Liver (tissue), 9 donors: ENCODE data around the gene CDC20. TPM values are rescaled to one million over a fixed set of nuclear protein-coding genes. Genes with fewer than 3 reads are reported as not detected.

Source experiments
- DNase-seq: peaks from one replicate; pipeline ENCODE4 v3.0.0-alpha.2; 2017; ENCODE audit warnings: low spot score
- H3K27ac ChIP-seq, 2 donors: one replicate each; pipeline ENCODE4 v1.7.0; 2013; ENCODE audit warnings: inconsistent platforms in 2 of 2, low read length in 2 of 2, control low read depth in 1 of 2, low read depth in 1 of 2, mild to moderate bottlenecking in 1 of 2
- H3K27me3 ChIP-seq, 4 donors: one replicate each; pipeline versions ENCODE4 v1.6.1 to v1.7.0; 2013; ENCODE audit warnings: low read length in 3 of 4, inconsistent platforms in 1 of 4, mild to moderate bottlenecking in 1 of 4, moderate library complexity in 1 of 4; ENCODE audit not compliant: control insufficient read depth in 4 of 4, insufficient read depth in 4 of 4
- H3K36me3 ChIP-seq, 4 donors: one replicate each; pipeline versions ENCODE4 v1.6.1 to v1.7.0; 2013; ENCODE audit warnings: low read length in 3 of 4, mild to moderate bottlenecking in 3 of 4, low read depth in 1 of 4, moderate library complexity in 1 of 4; ENCODE audit not compliant: control insufficient read depth in 4 of 4, insufficient read depth in 3 of 4
- H3K4me1 ChIP-seq, 4 donors: one replicate each; pipeline versions ENCODE4 v1.6.1 to v1.7.0; 2013; ENCODE audit warnings: low read length in 3 of 4, mild to moderate bottlenecking in 3 of 4, moderate library complexity in 1 of 4; ENCODE audit not compliant: control insufficient read depth in 4 of 4, insufficient read depth in 4 of 4
- H3K4me3 ChIP-seq, 3 donors: one replicate each; pipeline versions ENCODE4 v1.6.1 to v1.7.0; 2013; ENCODE audit warnings: low read length in 3 of 3, control low read depth in 1 of 3, low read depth in 1 of 3, mild to moderate bottlenecking in 1 of 3
- H3K9ac ChIP-seq, 2 donors: one replicate each; pipeline ENCODE4 v1.7.0; 2013; ENCODE audit warnings: low read length in 2 of 2, mild to moderate bottlenecking in 2 of 2, moderate library complexity in 2 of 2, control low read depth in 1 of 2, low read depth in 1 of 2
- H3K9me3 ChIP-seq, 4 donors: one replicate each; pipeline versions ENCODE4 v1.6.1 to v1.7.0; 2013; ENCODE audit warnings: low read length in 3 of 4; ENCODE audit not compliant: control insufficient read depth in 4 of 4
- EGR1 ChIP-seq, 2 donors: IDR thresholded peaks; 2 replicates each; pipeline ENCODE4 v1.6.1; 2016 to 2018; ENCODE audit warnings: antibody characterized with exemption in 2 of 2, low read depth in 2 of 2
- FOXA1 ChIP-seq: IDR thresholded peaks from 2 replicates; pipeline ENCODE4 v1.6.1; 2016; ENCODE audit warnings: antibody characterized with exemption
- FOXA2 ChIP-seq: IDR thresholded peaks from 2 replicates; pipeline ENCODE4 v1.6.1; 2016; ENCODE audit warnings: antibody characterized with exemption
- GABPA ChIP-seq, 2 donors: IDR thresholded peaks in 1 of 2; conservative IDR thresholded peaks in 1 of 2; 2 replicates each; pipeline ENCODE4 v1.6.1; 2016; ENCODE audit warnings: antibody characterized with exemption in 2 of 2, mild to moderate bottlenecking in 1 of 2, moderate library complexity in 1 of 2
- HNF4A ChIP-seq, 2 donors: conservative IDR thresholded peaks; 2 replicates each; pipeline ENCODE4 v1.6.1; 2016; ENCODE audit warnings: antibody characterized with exemption in 2 of 2, mild to moderate bottlenecking in 2 of 2
- HNF4G ChIP-seq: IDR thresholded peaks from 2 replicates; pipeline ENCODE4 v1.6.1; 2016; ENCODE audit warnings: antibody characterized with exemption
- JUND ChIP-seq, 2 donors: IDR thresholded peaks; 2 replicates each; pipeline ENCODE4 v1.6.1; 2016; ENCODE audit warnings: antibody characterized with exemption in 2 of 2
- NR2F2 ChIP-seq: IDR thresholded peaks from 2 replicates; pipeline ENCODE4 v1.6.1; 2016; ENCODE audit warnings: antibody characterized with exemption
- RAD21 ChIP-seq, 2 donors: IDR thresholded peaks; 2 replicates each; pipeline ENCODE4 v1.6.1; 2016; ENCODE audit warnings: antibody characterized with exemption in 2 of 2, mild to moderate bottlenecking in 2 of 2
- RXRA ChIP-seq, 2 donors: IDR thresholded peaks; 2 replicates each; pipeline ENCODE4 v1.6.1; 2017 to 2018; ENCODE audit warnings: antibody characterized with exemption in 2 of 2, mild to moderate bottlenecking in 1 of 2
- SP1 ChIP-seq: IDR thresholded peaks from 2 replicates; pipeline ENCODE4 v1.6.1; 2018; ENCODE audit warnings: antibody characterized with exemption, mild to moderate bottlenecking
- TAF1 ChIP-seq: conservative IDR thresholded peaks from 2 replicates; pipeline ENCODE4 v1.6.1; 2016; ENCODE audit warnings: antibody characterized with exemption, mild to moderate bottlenecking
- YY1 ChIP-seq: IDR thresholded peaks from 2 replicates; pipeline ENCODE4 v1.6.1; 2016; ENCODE audit warnings: antibody characterized with exemption, mild to moderate bottlenecking
- WGBS: extraction: QIAGEN DNeasy Blood & Tissue Kit; methylation state at CpG from one replicate; pipeline ENCODE4 v1.1.7; 2013; 5-methylcytosine and 5-hydroxymethylcytosine counted together
- polyA plus RNA-seq, 2 donors: library from polyadenylated mRNA; stranded (reverse) in 1 of 2; unstranded in 1 of 2; fragments of 200-250 nt in 1 of 2; fragments of >200 nt in 1 of 2; fragmentation: Nextera tagmentation in 1 of 2; extraction: Ambion mirVana in 1 of 2; gene quantifications; one replicate each; pipeline versions ENCODE4 v1.2.1 to v1.2.3, GENCODE V29; 2013 to 2015
- total RNA-seq, 2 donors: library from RNA; depleted of rRNA; stranded (reverse); fragments of >200 nt; gene quantifications; one replicate each; pipeline ENCODE4 v1.2.3, GENCODE V29; 2014
- TF ChIP-seq, protein P1 (sequence below): IDR thresholded peaks from 2 replicates; pipeline ENCODE4 v1.6.1; 2016; ENCODE audit warnings: antibody characterized with exemption
- TF ChIP-seq, protein P2 (sequence below): IDR thresholded peaks from 2 replicates; pipeline ENCODE4 v1.6.1; 2016; ENCODE audit warnings: antibody characterized with exemption
- TF ChIP-seq, protein P3 (sequence below): fragments of 150-350 bp; IDR thresholded peaks from 2 replicates; pipeline ENCODE4 v1.5.1; 2017; ENCODE audit warnings: improper control_type of control experiment, low read depth, low read length; ENCODE audit not compliant: missing input control
- TF ChIP-seq, protein P4 (sequence below): IDR thresholded peaks from 2 replicates; pipeline ENCODE4 v1.6.1; 2016; ENCODE audit warnings: antibody characterized with exemption, mild to moderate bottlenecking
- TF ChIP-seq, protein P5 (sequence below): IDR thresholded peaks from 2 replicates; pipeline ENCODE4 v1.6.1; 2016; ENCODE audit warnings: antibody characterized with exemption
- donor health status: healthy.
- donor health status: healthy.
- donor health status: healthy.
- donor health status: healthy.
- donor health status: healthy.

CDC20 gene
- total and polyA plus RNA-seq, 4 donors: 0.25 to 73.4 (median 3.5) TPM

DNA sequence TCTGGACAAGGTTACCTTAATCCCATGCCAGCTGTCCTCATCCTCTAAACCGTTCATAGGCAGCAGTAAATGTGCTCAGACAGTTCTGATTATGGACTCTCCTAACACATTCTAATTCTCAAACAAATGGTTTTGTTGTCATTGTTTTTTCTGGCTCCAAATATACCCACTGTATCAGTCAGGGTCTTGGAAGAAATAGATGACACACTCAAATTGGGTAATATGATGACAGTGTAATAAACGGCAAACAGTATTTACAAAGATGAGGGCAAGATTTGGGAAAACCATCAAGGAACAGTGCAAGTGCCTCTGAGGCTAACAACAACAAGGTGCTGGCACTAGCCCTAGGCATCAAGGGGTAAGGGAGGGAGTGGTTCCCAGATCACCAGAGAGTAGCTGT lies 4.3 kb upstream of the CDC20 start:
- peaks cover 6 to 18% (median 13%) of the 10 kb centered on the region in 4 donors for H3K4me1 ChIP-seq
- WGBS: 89% methylated on average over 2 of the region's 2 CpGs
- H3K27me3 ChIP-seq: no peaks in the 10 kb centered on the region
- H3K27ac ChIP-seq: no peak overlapping the region
- no peak overlapping the region for H3K4me3 ChIP-seq
- no peak for DNase-seq
- no peaks in the 10 kb centered on the region for H3K36me3 ChIP-seq
- TF ChIP-seq NR2F2 (no peak), FOXA1 (no peak), YY1 (no peak), RXRA (IDR thresholded peaks at IDR 0.05) (no peak), HNF4G (no peak), SP1 (no peak), EGR1 (IDR thresholded peaks at IDR 0.05; ENCODE audit: low read depth in 2 of 2) (no peak), JUND (IDR thresholded peaks at IDR 0.05) (no peak), GABPA (IDR thresholded peaks at IDR 0.05 in 1 of 2, conservative IDR thresholded peaks at IDR 0.05 in 1 of 2) (no peak), FOXA2 (no peak), HNF4A (conservative IDR thresholded peaks at IDR 0.05) (no peak)
- TF ChIP-seq, protein P1, sequence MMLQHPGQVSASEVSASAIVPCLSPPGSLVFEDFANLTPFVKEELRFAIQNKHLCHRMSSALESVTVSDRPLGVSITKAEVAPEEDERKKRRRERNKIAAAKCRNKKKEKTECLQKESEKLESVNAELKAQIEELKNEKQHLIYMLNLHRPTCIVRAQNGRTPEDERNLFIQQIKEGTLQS: no peak
- TF ChIP-seq, protein P2, sequence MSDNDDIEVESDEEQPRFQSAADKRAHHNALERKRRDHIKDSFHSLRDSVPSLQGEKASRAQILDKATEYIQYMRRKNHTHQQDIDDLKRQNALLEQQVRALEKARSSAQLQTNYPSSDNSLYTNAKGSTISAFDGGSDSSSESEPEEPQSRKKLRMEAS: no peak
- TF ChIP-seq, protein P3, sequence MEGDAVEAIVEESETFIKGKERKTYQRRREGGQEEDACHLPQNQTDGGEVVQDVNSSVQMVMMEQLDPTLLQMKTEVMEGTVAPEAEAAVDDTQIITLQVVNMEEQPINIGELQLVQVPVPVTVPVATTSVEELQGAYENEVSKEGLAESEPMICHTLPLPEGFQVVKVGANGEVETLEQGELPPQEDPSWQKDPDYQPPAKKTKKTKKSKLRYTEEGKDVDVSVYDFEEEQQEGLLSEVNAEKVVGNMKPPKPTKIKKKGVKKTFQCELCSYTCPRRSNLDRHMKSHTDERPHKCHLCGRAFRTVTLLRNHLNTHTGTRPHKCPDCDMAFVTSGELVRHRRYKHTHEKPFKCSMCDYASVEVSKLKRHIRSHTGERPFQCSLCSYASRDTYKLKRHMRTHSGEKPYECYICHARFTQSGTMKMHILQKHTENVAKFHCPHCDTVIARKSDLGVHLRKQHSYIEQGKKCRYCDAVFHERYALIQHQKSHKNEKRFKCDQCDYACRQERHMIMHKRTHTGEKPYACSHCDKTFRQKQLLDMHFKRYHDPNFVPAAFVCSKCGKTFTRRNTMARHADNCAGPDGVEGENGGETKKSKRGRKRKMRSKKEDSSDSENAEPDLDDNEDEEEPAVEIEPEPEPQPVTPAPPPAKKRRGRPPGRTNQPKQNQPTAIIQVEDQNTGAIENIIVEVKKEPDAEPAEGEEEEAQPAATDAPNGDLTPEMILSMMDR: no peak
- TF ChIP-seq, protein P4, sequence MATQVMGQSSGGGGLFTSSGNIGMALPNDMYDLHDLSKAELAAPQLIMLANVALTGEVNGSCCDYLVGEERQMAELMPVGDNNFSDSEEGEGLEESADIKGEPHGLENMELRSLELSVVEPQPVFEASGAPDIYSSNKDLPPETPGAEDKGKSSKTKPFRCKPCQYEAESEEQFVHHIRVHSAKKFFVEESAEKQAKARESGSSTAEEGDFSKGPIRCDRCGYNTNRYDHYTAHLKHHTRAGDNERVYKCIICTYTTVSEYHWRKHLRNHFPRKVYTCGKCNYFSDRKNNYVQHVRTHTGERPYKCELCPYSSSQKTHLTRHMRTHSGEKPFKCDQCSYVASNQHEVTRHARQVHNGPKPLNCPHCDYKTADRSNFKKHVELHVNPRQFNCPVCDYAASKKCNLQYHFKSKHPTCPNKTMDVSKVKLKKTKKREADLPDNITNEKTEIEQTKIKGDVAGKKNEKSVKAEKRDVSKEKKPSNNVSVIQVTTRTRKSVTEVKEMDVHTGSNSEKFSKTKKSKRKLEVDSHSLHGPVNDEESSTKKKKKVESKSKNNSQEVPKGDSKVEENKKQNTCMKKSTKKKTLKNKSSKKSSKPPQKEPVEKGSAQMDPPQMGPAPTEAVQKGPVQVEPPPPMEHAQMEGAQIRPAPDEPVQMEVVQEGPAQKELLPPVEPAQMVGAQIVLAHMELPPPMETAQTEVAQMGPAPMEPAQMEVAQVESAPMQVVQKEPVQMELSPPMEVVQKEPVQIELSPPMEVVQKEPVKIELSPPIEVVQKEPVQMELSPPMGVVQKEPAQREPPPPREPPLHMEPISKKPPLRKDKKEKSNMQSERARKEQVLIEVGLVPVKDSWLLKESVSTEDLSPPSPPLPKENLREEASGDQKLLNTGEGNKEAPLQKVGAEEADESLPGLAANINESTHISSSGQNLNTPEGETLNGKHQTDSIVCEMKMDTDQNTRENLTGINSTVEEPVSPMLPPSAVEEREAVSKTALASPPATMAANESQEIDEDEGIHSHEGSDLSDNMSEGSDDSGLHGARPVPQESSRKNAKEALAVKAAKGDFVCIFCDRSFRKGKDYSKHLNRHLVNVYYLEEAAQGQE: no peak
- H3K9ac ChIP-seq: no peak overlapping the region
- no peaks in the 10 kb centered on the region for H3K9me3 ChIP-seq

DNA sequence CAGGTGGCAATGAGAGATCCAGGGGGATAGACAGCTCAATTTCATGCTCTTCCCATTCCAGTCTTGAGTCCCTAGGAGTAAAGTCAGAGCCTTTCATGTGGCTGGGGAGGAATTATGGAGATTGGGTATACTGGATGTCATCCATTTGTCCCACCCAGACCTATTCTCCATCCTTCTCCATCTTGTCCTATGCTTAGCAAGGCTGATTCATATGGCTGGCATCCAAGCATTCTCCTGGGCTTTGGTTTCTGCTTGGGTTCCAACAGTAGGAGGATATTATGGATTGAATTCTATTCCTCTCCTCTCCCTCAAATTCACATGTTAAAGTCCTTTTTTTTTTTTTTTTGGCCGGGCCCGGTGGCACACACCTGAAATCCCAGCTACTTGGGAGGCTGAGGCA lies 3.8 kb upstream of the CDC20 start:
- DNase-seq: no peak
- H3K9ac ChIP-seq: no peak overlapping the region
- WGBS: 96% methylated on average over 2 of the region's 2 CpGs
- TF ChIP-seq FOXA2 (no peak), EGR1 (IDR thresholded peaks at IDR 0.05; ENCODE audit: low read depth in 2 of 2) (no peak), HNF4A (conservative IDR thresholded peaks at IDR 0.05) (no peak), FOXA1 (no peak), NR2F2 (no peak), RAD21 (IDR thresholded peaks at IDR 0.05) (no peak), YY1 (no peak), HNF4G (no peak), TAF1 (no peak), SP1 (no peak), JUND (IDR thresholded peaks at IDR 0.05) (no peak), RXRA (IDR thresholded peaks at IDR 0.05) (no peak), GABPA (IDR thresholded peaks at IDR 0.05 in 1 of 2, conservative IDR thresholded peaks at IDR 0.05 in 1 of 2) (no peak)
- TF ChIP-seq, protein P1: no peak
- TF ChIP-seq, protein P2: no peak
- TF ChIP-seq, protein P4: no peak
- TF ChIP-seq, protein P5, sequence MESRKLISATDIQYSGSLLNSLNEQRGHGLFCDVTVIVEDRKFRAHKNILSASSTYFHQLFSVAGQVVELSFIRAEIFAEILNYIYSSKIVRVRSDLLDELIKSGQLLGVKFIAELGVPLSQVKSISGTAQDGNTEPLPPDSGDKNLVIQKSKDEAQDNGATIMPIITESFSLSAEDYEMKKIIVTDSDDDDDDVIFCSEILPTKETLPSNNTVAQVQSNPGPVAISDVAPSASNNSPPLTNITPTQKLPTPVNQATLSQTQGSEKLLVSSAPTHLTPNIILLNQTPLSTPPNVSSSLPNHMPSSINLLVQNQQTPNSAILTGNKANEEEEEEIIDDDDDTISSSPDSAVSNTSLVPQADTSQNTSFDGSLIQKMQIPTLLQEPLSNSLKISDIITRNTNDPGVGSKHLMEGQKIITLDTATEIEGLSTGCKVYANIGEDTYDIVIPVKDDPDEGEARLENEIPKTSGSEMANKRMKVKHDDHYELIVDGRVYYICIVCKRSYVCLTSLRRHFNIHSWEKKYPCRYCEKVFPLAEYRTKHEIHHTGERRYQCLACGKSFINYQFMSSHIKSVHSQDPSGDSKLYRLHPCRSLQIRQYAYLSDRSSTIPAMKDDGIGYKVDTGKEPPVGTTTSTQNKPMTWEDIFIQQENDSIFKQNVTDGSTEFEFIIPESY: no peak
- H3K4me3 ChIP-seq: no peak overlapping the region
- no peaks in the 10 kb centered on the region for H3K9me3 ChIP-seq
- H3K4me1 ChIP-seq: peaks cover 6 to 14% (median 12%) of the 10 kb centered on the region in 4 donors
- H3K27ac ChIP-seq: no peak overlapping the region
- H3K27me3 ChIP-seq: no peaks in the 10 kb centered on the region
- H3K36me3 ChIP-seq: no peaks in the 10 kb centered on the region
